ENCODE data around the gene ZNF69. TPM values are rescaled to one million over a fixed set of nuclear protein-coding genes. Genes with fewer than 3 reads are reported as not detected.

Gene ZNF69
- 4.0 and 4.1 TPM in 2 replicates for total RNA-seq

GRCh38 chr19:11887611-11888531, at the start of gene ZNF69:
ZNF69 (plus strand) TSS chr19:11887782; CDS start chr19:11887924, 142 bp downstream.

DNA sequence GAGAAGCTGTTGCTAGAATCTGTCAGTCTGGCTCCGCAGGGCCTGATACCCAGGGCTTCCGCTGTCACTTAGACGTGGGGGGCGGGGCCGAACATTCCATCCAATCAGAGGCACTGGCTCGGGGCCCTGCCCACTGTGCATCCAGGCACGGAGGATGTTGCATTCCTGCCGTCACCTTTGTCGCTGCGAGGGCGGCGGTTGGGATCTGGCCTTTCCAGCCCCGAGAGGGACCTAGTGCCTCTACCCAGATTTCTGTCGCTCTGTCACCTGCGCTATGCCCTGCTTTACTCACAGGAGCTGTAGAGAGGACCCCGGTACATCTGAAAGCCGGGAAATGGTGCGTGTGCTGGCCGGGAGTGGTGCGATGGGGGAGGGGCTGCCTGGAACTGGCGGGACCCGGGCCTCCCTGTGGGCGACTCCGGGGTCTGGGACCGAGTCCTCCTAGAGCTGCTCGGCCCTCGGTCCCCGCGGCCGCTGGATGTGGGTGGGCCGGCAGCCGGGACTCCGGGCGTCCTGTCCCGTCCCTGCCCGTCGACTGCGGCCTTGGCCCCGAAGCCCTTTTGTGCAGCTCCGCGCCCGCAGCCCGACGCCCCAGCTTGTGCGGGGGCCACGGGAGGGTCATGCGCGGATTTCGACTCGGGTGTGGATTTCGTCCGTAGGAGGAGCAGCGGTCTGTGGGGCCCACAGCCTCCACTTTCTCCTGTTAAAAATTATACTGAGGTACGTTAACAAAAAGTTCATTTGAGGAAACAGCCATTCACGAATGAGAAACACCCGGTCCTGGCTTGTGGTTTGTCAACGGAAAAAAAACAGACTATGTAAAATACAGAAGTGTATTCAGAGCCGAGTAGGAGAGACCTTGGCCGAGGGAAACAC, 38.8 kb upstream of the ZNF69 start, which contains the start of gene ZNF439:
Gene ZNF439, plus strand, starts transcription at position 133 of the 876 bp plus-strand sequence. Its CDS starts 142 bp downstream, at position 275.

DNA sequence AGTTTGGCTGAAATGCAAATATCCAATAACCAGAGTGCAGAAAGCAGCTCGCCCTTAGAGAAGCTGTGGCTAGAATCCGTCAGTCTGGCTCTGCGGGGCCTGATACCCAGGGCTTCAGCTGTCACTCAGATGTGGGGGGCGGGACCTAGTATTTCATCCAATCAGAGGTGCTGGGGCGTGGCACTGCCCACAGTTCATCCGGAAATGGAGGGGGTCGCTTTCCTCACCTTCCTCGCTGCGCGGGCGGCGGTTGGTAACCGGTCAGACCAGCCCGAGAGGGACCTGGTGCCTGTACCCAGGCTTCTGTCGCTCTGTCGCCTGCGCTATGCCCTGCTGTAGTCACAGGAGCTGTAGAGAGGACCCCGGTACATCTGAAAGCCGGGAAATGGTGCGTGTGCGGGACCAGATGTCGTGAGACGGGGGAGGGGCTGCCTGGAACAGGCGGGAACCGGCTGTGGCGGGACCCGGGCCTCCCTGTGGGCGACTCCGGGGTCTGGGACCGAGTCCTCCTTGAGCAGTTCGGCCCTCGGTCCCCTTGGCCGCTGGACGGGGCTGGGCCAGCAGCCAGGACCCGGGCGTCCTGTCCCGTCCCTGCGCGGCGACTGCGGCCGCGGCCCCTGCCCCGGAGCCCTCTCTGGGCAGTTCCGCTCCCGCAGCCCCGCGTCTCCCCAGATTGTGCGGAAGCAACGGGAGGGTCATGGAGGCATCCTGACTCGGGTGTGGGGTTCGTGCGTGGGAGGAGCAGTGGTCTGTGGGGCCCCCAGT, 37.5 kb downstream of the ZNF69 start, which contains the start of gene ZNF700:
Gene ZNF700, plus strand, starts transcription at position 222 of the 765 bp plus-strand sequence. Its CDS starts 104 bp downstream, at position 326.

Other genes starting within 250 kb of the ZNF69 start
- 4.3 and 5.4 TPM in 2 replicates for gene ZNF823, start 148.8 kb upstream of the ZNF69 start, total RNA-seq
- gene ZNF441, start 120.8 kb upstream of the ZNF69 start, total RNA-seq = 12.2 and 15.9 TPM in 2 replicates
- gene ZNF491, start 89.3 kb upstream of the ZNF69 start, total RNA-seq = 3.8 and 4.6 TPM in 2 replicates
- gene ZNF440, start 73.5 kb upstream of the ZNF69 start, total RNA-seq = 10.4 and 14.5 TPM in 2 replicates
- 6.9 and 7.4 TPM in 2 replicates for gene ZNF439, start 39.1 kb upstream of the ZNF69 start, total RNA-seq
- 7.3 and 15.6 TPM in 2 replicates for gene ZNF700, start 37.3 kb downstream of the ZNF69 start, total RNA-seq
- gene ZNF763, start 77.3 kb downstream of the ZNF69 start, total RNA-seq = 2.2 and 2.8 TPM in 2 replicates
- gene ZNF433, start 147.9 kb downstream of the ZNF69 start, total RNA-seq = 6.0 and 6.1 TPM in 2 replicates
- 0.29 TPM in 1 of 2 replicates, not detected in the other for gene ZNF878, start 165.2 kb downstream of the ZNF69 start, total RNA-seq
- gene ZNF844, start 176.9 kb downstream of the ZNF69 start, total RNA-seq = 11.6 and 12.1 TPM in 2 replicates

Data from smooth muscle cell of trachea (primary cell).